ENCODE data around the gene CHSY1.

Gene CHSY1

GRCh38 chr15:101242160-101242998 is 9.5 kb downstream of the CHSY1 start:
- TF ChIP-seq SUZ12 (IDR thresholded peaks at IDR 0.05; ENCODE audit: extremely low read depth, insufficient read depth, insufficient read length) (no peak), ZNF274 (IDR thresholded peaks at IDR 0.05; ENCODE audit: low read depth, low read length) (no peak), YY1 (IDR thresholded peaks at IDR 0.05; ENCODE audit: insufficient read depth, insufficient read length) (no peak)
- H3K9me3 ChIP-seq (ENCODE audit: insufficient read depth, low read length) = no peaks in the 10 kb centered on the region
- no peaks in the 10 kb centered on the region for H3K27me3 ChIP-seq (ENCODE audit: insufficient read depth, insufficient read length)
- no peak for DNase-seq (ENCODE audit: low read depth, low spot score)
- no peak overlapping the region for H3K9ac ChIP-seq (ENCODE audit: insufficient read length, low read depth)
- peaks cover 52% of the 10 kb centered on the region for H3K36me3 ChIP-seq (ENCODE audit: insufficient read depth, insufficient read length, low read length)
- H3K4me1 ChIP-seq (ENCODE audit: insufficient read depth, insufficient read length) = peaks cover 8% of the 10 kb centered on the region
- H3K4me3 ChIP-seq (ENCODE audit: insufficient read length, low read depth) = no peak overlapping the region

- H3K9me3 ChIP-seq (ENCODE audit: insufficient read depth, low read length) = no peaks in the 10 kb centered on the region
- peaks cover 8% of the 10 kb centered on the region for H3K4me1 ChIP-seq (ENCODE audit: insufficient read depth, insufficient read length)
- DNase-seq (ENCODE audit: low read depth, low spot score) = no peak
- H3K4me3 ChIP-seq (ENCODE audit: insufficient read length, low read depth) = no peak overlapping the region
- H3K36me3 ChIP-seq (ENCODE audit: insufficient read depth, insufficient read length, low read length) = peaks cover 47% of the 10 kb centered on the region
- H3K27me3 ChIP-seq (ENCODE audit: insufficient read depth, insufficient read length) = no peaks in the 10 kb centered on the region
- TF ChIP-seq ZNF274 (IDR thresholded peaks at IDR 0.05; ENCODE audit: low read depth, low read length) (no peak), SUZ12 (IDR thresholded peaks at IDR 0.05; ENCODE audit: extremely low read depth, insufficient read depth, insufficient read length) (no peak)
- no peak overlapping the region for H3K9ac ChIP-seq (ENCODE audit: insufficient read length, low read depth)
These were observed 11.5 kb downstream of the CHSY1 start for GRCh38 chr15:101240358-101240757.

- Histone ChIP-seq H3K27me3 (ENCODE audit: insufficient read depth, insufficient read length) (no peaks in the 10 kb centered on the region), H3K9ac (ENCODE audit: insufficient read length, low read depth) (no peak overlapping the region), H3K4me1 (ENCODE audit: insufficient read depth, insufficient read length) (peaks cover 8% of the 10 kb centered on the region), H3K9me3 (ENCODE audit: insufficient read depth, low read length) (no peaks in the 10 kb centered on the region), H3K4me3 (ENCODE audit: insufficient read length, low read depth) (no peak overlapping the region), H3K36me3 (ENCODE audit: insufficient read depth, insufficient read length, low read length) (peaks cover 50% of the 10 kb centered on the region)
- TF ChIP-seq YY1 (IDR thresholded peaks at IDR 0.05; ENCODE audit: insufficient read depth, insufficient read length) (no peak), ZNF274 (IDR thresholded peaks at IDR 0.05; ENCODE audit: low read depth, low read length) (no peak), SUZ12 (IDR thresholded peaks at IDR 0.05; ENCODE audit: extremely low read depth, insufficient read depth, insufficient read length) (no peak)
- no peak for DNase-seq (ENCODE audit: low read depth, low spot score)
These were observed 12.1 kb downstream of the CHSY1 start for GRCh38 chr15:101239724-101240136.

- no peak for DNase-seq (ENCODE audit: low read depth, low spot score)
- no peak overlapping the region for H3K4me3 ChIP-seq (ENCODE audit: insufficient read length, low read depth)
- TF ChIP-seq ZNF274 (IDR thresholded peaks at IDR 0.05; ENCODE audit: low read depth, low read length) (no peak), SUZ12 (IDR thresholded peaks at IDR 0.05; ENCODE audit: extremely low read depth, insufficient read depth, insufficient read length) (no peak), YY1 (IDR thresholded peaks at IDR 0.05; ENCODE audit: insufficient read depth, insufficient read length) (no peak)
- H3K36me3 ChIP-seq (ENCODE audit: insufficient read depth, insufficient read length, low read length) = peaks cover 58% of the 10 kb centered on the region
- no peaks in the 10 kb centered on the region for H3K27me3 ChIP-seq (ENCODE audit: insufficient read depth, insufficient read length)
- H3K9ac ChIP-seq (ENCODE audit: insufficient read length, low read depth) = no peak overlapping the region
- H3K9me3 ChIP-seq (ENCODE audit: insufficient read depth, low read length) = no peaks in the 10 kb centered on the region
- H3K4me1 ChIP-seq (ENCODE audit: insufficient read depth, insufficient read length) = peaks cover 2% of the 10 kb centered on the region
These were observed 14.6 kb downstream of the CHSY1 start for GRCh38 chr15:101237251-101237650.

- DNase-seq (ENCODE audit: low read depth, low spot score) = no peak
- Histone ChIP-seq H3K4me3 (ENCODE audit: insufficient read length, low read depth) (no peak overlapping the region), H3K4me1 (ENCODE audit: insufficient read depth, insufficient read length) (no peaks in the 10 kb centered on the region), H3K36me3 (ENCODE audit: insufficient read depth, insufficient read length, low read length) (peaks cover 68% of the 10 kb centered on the region), H3K9ac (ENCODE audit: insufficient read length, low read depth) (no peak overlapping the region), H3K27me3 (ENCODE audit: insufficient read depth, insufficient read length) (no peaks in the 10 kb centered on the region), H3K9me3 (ENCODE audit: insufficient read depth, low read length) (peaks cover 4% of the 10 kb centered on the region; the same call in 1 of the 2 replicates)
- no peak for TF ChIP-seq SUZ12 (IDR thresholded peaks at IDR 0.05; ENCODE audit: extremely low read depth, insufficient read depth, insufficient read length)
- TF ChIP-seq YY1 (IDR thresholded peaks at IDR 0.05; ENCODE audit: insufficient read depth, insufficient read length) = no peak
- no peak for TF ChIP-seq ZNF274 (IDR thresholded peaks at IDR 0.05; ENCODE audit: low read depth, low read length)
These were observed 18.1 kb downstream of the CHSY1 start for GRCh38 chr15:101233651-101234280.

GRCh38 chr15:101232677-101233076 is 19.2 kb downstream of the CHSY1 start:
- Histone ChIP-seq H3K27me3 (ENCODE audit: insufficient read depth, insufficient read length) (no peaks in the 10 kb centered on the region), H3K36me3 (ENCODE audit: insufficient read depth, insufficient read length, low read length) (peaks cover 68% of the 10 kb centered on the region), H3K4me1 (ENCODE audit: insufficient read depth, insufficient read length) (no peaks in the 10 kb centered on the region), H3K9me3 (ENCODE audit: insufficient read depth, low read length) (peaks cover 8% of the 10 kb centered on the region; the same call in 1 of the 2 replicates), H3K4me3 (ENCODE audit: insufficient read length, low read depth) (no peak overlapping the region), H3K9ac (ENCODE audit: insufficient read length, low read depth) (no peak overlapping the region)
- TF ChIP-seq ZNF274 (IDR thresholded peaks at IDR 0.05; ENCODE audit: low read depth, low read length) = no peak
- TF ChIP-seq SUZ12 (IDR thresholded peaks at IDR 0.05; ENCODE audit: extremely low read depth, insufficient read depth, insufficient read length) = no peak
- no peak for TF ChIP-seq YY1 (IDR thresholded peaks at IDR 0.05; ENCODE audit: insufficient read depth, insufficient read length)
- DNase-seq (ENCODE audit: low read depth, low spot score) = no peak

GRCh38 chr15:101228313-101228712 is 23.5 kb downstream of the CHSY1 start:
- H3K36me3 ChIP-seq (ENCODE audit: insufficient read depth, insufficient read length, low read length) = peaks cover 64% of the 10 kb centered on the region
- no peaks in the 10 kb centered on the region for H3K4me1 ChIP-seq (ENCODE audit: insufficient read depth, insufficient read length)
- TF ChIP-seq SUZ12 (IDR thresholded peaks at IDR 0.05; ENCODE audit: extremely low read depth, insufficient read depth, insufficient read length) (no peak), YY1 (IDR thresholded peaks at IDR 0.05; ENCODE audit: insufficient read depth, insufficient read length) (no peak), ZNF274 (IDR thresholded peaks at IDR 0.05; ENCODE audit: low read depth, low read length) (no peak)
- no peak overlapping the region for H3K4me3 ChIP-seq (ENCODE audit: insufficient read length, low read depth)
- H3K9me3 ChIP-seq (ENCODE audit: insufficient read depth, low read length) = peaks cover 8% of the 10 kb centered on the region; the same call in 1 of the 2 replicates
- no peaks in the 10 kb centered on the region for H3K27me3 ChIP-seq (ENCODE audit: insufficient read depth, insufficient read length)
- no peak for DNase-seq (ENCODE audit: low read depth, low spot score)
- no peak overlapping the region for H3K9ac ChIP-seq (ENCODE audit: insufficient read length, low read depth)
